Measurements from ENCODE around the gene JMJD8. TPM values are rescaled to one million over a fixed set of nuclear protein-coding genes. Genes with fewer than 3 reads are reported as not detected.

Gene JMJD8
- total and polyA plus RNA-seq, 9 of the 15 experiments (the other 6 are each of a cell fraction or from before 2014, with no cell fraction given), result 1.2 to 50.6 (median 29.3) TPM

GRCh38 chr16:674968-675883, 8.9 kb downstream of the JMJD8 start, which contains the start of gene RHBDL1 (continued):
- TF ChIP-seq, protein P1, sequence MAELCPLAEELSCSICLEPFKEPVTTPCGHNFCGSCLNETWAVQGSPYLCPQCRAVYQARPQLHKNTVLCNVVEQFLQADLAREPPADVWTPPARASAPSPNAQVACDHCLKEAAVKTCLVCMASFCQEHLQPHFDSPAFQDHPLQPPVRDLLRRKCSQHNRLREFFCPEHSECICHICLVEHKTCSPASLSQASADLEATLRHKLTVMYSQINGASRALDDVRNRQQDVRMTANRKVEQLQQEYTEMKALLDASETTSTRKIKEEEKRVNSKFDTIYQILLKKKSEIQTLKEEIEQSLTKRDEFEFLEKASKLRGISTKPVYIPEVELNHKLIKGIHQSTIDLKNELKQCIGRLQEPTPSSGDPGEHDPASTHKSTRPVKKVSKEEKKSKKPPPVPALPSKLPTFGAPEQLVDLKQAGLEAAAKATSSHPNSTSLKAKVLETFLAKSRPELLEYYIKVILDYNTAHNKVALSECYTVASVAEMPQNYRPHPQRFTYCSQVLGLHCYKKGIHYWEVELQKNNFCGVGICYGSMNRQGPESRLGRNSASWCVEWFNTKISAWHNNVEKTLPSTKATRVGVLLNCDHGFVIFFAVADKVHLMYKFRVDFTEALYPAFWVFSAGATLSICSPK (IDR thresholded peaks at IDR 0.05; ENCODE audit: borderline replicate concordance), result no peak
- TF ChIP-seq POLR2A (conservative IDR thresholded peaks at IDR 0.05) (peak; percentile 77), NEUROD1 (IDR thresholded peaks at IDR 0.05; ENCODE audit: borderline replicate concordance, low read depth, low read length, partially characterized antibody) (no peak), WHSC1 (IDR thresholded peaks at IDR 0.05; ENCODE audit: low read length) (no peak), HNRNPH1 (optimal IDR thresholded peaks at IDR 0.05; ENCODE audit: low read depth, low read length) (no peak), ZNF384 (IDR thresholded peaks at IDR 0.05; ENCODE audit: low read depth, low read length) (no peak), SNRNP70 (optimal IDR thresholded peaks at IDR 0.05; ENCODE audit: low read depth, low read length) (no peak), NR2C2 (CRISPR knock-in tag; IDR thresholded peaks at IDR 0.05) (no peak; the same call in 1 of the 2 replicates), NR2C2 (tag; IDR thresholded peaks at IDR 0.05) (no peak), EGR1 (conservative IDR thresholded peaks at IDR 0.05) (peak; percentile 80), ARID1B (IDR thresholded peaks at IDR 0.05) (peak; percentile 44)
- TF ChIP-seq, protein P2, sequence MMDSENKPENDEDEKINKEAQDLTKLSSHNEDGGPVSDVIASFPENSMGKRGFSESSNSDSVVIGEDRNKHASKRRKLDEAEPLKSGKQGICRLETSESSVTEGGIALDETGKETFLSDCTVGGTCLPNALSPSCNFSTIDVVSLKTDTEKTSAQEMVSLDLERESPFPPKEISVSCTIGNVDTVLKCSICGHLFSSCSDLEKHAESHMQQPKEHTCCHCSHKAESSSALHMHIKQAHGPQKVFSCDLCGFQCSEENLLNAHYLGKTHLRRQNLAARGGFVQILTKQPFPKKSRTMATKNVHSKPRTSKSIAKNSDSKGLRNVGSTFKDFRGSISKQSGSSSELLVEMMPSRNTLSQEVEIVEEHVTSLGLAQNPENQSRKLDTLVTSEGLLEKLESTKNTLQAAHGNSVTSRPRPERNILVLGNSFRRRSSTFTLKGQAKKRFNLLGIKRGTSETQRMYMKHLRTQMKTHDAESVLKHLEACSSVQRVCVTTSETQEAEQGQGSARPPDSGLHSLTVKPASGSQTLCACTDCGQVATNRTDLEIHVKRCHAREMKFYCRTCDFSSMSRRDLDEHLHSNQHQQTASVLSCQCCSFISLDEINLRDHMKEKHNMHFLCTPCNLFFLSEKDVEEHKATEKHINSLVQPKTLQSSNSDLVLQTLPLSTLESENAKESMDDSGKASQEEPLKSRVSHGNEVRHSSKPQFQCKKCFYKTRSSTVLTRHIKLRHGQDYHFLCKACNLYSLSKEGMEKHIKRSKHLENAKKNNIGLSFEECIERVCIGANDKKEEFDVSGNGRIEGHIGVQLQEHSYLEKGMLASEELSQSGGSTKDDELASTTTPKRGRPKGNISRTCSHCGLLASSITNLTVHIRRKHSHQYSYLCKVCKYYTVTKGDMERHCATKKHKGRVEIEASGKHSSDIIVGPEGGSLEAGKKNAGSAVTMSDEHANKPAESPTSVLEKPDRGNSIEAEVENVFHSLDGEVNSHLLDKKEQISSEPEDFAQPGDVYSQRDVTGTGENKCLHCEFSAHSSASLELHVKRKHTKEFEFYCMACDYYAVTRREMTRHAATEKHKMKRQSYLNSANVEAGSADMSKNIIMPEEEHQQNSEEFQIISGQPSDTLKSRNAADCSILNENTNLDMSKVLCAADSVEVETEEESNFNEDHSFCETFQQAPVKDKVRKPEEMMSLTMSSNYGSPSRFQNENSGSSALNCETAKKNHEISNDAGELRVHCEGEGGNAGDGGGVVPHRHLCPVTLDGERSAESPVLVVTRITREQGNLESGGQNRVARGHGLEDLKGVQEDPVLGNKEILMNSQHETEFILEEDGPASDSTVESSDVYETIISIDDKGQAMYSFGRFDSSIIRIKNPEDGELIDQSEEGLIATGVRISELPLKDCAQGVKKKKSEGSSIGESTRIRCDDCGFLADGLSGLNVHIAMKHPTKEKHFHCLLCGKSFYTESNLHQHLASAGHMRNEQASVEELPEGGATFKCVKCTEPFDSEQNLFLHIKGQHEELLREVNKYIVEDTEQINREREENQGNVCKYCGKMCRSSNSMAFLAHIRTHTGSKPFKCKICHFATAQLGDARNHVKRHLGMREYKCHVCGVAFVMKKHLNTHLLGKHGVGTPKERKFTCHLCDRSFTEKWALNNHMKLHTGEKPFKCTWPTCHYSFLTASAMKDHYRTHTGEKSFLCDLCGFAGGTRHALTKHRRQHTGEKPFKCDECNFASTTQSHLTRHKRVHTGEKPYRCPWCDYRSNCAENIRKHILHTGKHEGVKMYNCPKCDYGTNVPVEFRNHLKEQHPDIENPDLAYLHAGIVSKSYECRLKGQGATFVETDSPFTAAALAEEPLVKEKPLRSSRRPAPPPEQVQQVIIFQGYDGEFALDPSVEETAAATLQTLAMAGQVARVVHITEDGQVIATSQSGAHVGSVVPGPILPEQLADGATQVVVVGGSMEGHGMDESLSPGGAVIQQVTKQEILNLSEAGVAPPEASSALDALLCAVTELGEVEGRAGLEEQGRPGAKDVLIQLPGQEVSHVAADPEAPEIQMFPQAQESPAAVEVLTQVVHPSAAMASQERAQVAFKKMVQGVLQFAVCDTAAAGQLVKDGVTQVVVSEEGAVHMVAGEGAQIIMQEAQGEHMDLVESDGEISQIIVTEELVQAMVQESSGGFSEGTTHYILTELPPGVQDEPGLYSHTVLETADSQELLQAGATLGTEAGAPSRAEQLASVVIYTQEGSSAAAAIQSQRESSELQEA (IDR thresholded peaks at IDR 0.05; ENCODE audit: low read depth), result no peak
- TF ChIP-seq, protein P3, sequence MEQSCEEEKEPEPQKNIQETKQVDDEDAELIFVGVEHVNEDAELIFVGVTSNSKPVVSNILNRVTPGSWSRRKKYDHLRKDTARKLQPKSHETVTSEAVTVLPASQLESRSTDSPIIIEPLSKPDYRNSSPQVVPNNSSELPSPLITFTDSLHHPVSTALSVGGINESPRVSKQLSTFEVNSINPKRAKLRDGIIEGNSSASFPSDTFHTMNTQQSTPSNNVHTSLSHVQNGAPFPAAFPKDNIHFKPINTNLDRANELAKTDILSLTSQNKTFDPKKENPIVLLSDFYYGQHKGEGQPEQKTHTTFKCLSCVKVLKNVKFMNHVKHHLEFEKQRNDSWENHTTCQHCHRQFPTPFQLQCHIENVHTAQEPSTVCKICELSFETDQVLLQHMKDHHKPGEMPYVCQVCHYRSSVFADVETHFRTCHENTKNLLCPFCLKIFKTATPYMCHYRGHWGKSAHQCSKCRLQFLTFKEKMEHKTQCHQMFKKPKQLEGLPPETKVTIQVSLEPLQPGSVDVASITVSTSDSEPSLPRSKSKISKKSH (CRISPR knock-in tag; IDR thresholded peaks at IDR 0.05), result no peak

All from K562 (cell line).